Duodenal mucosa (tissue), 2 donors: ENCODE measurements around the gene LPP.

ENCODE experiments used
- H3K27ac ChIP-seq: one replicate; pipeline ENCODE4 v1.7.0; 2013; ENCODE audit warnings: low read depth, low read length
- H3K27me3 ChIP-seq, 2 donors: one replicate each; pipeline ENCODE4 v1.7.0; 2013; ENCODE audit warnings: low read length in 2 of 2, control low read depth in 1 of 2; ENCODE audit not compliant: insufficient read depth in 2 of 2, control insufficient read depth in 1 of 2
- H3K36me3 ChIP-seq, 2 donors: one replicate each; pipeline ENCODE4 v1.7.0; 2013; ENCODE audit warnings: low read length in 2 of 2, control low read depth in 1 of 2; ENCODE audit not compliant: insufficient read depth in 2 of 2, control insufficient read depth in 1 of 2
- H3K4me1 ChIP-seq, 2 donors: one replicate each; pipeline ENCODE4 v1.7.0; 2013; ENCODE audit warnings: low read length in 2 of 2, control low read depth in 1 of 2; ENCODE audit not compliant: insufficient read depth in 2 of 2, control insufficient read depth in 1 of 2
- H3K4me3 ChIP-seq, 2 donors: one replicate each; pipeline ENCODE4 v1.7.0; 2013; ENCODE audit warnings: low read length in 2 of 2, low read depth in 1 of 2
- H3K9ac ChIP-seq, 2 donors: one replicate each; pipeline ENCODE4 v1.7.0; 2013; ENCODE audit warnings: low read length in 2 of 2, low read depth in 1 of 2
- H3K9me3 ChIP-seq, 2 donors: one replicate each; pipeline ENCODE4 v1.7.0; 2013; ENCODE audit warnings: low read length in 2 of 2, control low read depth in 1 of 2; ENCODE audit not compliant: control insufficient read depth in 1 of 2

Gene LPP

GRCh38 chr3:188662795-188663194 is 508.8 kb downstream of the LPP start:
- no peaks in the 10 kb centered on the region for H3K27me3 ChIP-seq
- no peaks in the 10 kb centered on the region for H3K36me3 ChIP-seq
- no peaks in the 10 kb centered on the region for H3K4me1 ChIP-seq
- H3K4me3 ChIP-seq: no peak overlapping the region
- H3K9me3 ChIP-seq: no peaks in the 10 kb centered on the region
- H3K27ac ChIP-seq: no peak overlapping the region
- no peak overlapping the region for H3K9ac ChIP-seq

- H3K4me1 ChIP-seq: no peaks in the 10 kb centered on the region
- H3K36me3 ChIP-seq: no peaks in the 10 kb centered on the region
- no peak overlapping the region for H3K27ac ChIP-seq
- H3K9ac ChIP-seq: no peak overlapping the region
- no peak overlapping the region for H3K4me3 ChIP-seq
- H3K27me3 ChIP-seq: no peaks in the 10 kb centered on the region
- H3K9me3 ChIP-seq: no peaks in the 10 kb centered on the region
Observed at GRCh38 chr3:188663839-188664238, 509.9 kb downstream of the LPP start.

GRCh38 chr3:188664795-188665194 is 510.8 kb downstream of the LPP start:
- Histone ChIP-seq H3K27ac (no peak overlapping the region), H3K4me1 (no peaks in the 10 kb centered on the region), H3K27me3 (no peaks in the 10 kb centered on the region), H3K9ac (no peak overlapping the region), H3K36me3 (no peaks in the 10 kb centered on the region), H3K9me3 (no peaks in the 10 kb centered on the region), H3K4me3 (no peak overlapping the region)

- H3K36me3 ChIP-seq: no peaks in the 10 kb centered on the region
- H3K9ac ChIP-seq: no peak overlapping the region
- no peaks in the 10 kb centered on the region for H3K4me1 ChIP-seq
- no peaks in the 10 kb centered on the region for H3K27me3 ChIP-seq
- H3K27ac ChIP-seq: no peak overlapping the region
- no peaks in the 10 kb centered on the region for H3K9me3 ChIP-seq
- H3K4me3 ChIP-seq: no peak overlapping the region
Observed at GRCh38 chr3:188667926-188668325, 514.0 kb downstream of the LPP start.

GRCh38 chr3:188670446-188670845 is 516.5 kb downstream of the LPP start:
- Histone ChIP-seq H3K4me3 (no peak overlapping the region), H3K9ac (no peak overlapping the region), H3K9me3 (no peaks in the 10 kb centered on the region), H3K27me3 (no peaks in the 10 kb centered on the region), H3K36me3 (no peaks in the 10 kb centered on the region), H3K4me1 (peaks cover 0 to 7% of the 10 kb centered on the region in 2 donors), H3K27ac (no peak overlapping the region)

DNA sequence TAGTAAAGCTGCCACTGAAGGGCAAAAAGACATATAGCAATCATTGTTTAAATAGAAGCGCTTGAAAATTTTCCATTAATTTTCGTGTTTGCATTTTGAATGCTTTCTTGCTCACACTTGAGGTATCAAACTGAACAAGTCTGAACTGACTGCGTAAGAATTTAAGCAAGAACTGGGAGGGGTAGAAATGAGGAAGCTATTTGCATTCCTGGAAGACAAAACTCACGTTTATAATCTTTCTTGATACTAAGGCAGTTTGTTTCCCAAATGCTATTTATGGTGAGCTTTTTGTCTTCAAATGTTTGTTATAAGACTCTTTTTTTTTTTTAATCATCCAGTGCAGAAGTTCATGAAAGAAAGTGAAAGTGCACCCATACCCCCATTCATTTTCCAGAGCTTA is 518.0 kb downstream of the LPP start:
- no peak overlapping the region for H3K4me3 ChIP-seq
- H3K36me3 ChIP-seq: no peaks in the 10 kb centered on the region
- H3K4me1 ChIP-seq: peaks cover 0 to 7% of the 10 kb centered on the region in 2 donors
- no peaks in the 10 kb centered on the region for H3K9me3 ChIP-seq
- no peak overlapping the region for H3K9ac ChIP-seq
- H3K27me3 ChIP-seq: no peaks in the 10 kb centered on the region
- no peak overlapping the region for H3K27ac ChIP-seq

DNA sequence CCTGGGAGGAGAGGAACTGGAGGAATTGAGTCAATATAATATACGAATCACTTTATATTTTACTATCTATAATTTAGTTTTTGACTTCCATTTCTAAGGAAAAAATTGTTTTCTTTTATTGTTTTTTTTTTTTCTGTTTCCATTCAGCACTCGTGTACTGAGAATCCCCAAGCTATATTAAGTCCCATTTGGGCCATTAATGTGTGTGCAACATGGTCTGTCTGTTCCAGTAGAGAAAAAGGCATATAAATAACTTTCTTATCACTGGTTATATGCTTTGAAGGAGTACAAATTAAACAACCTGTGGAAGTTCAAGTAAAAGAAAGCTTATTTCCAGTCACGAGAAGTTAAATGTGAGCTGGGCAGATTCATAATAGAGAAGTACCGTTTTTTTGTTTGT is 518.9 kb downstream of the LPP start:
- H3K4me1 ChIP-seq: peaks cover 0 to 7% of the 10 kb centered on the region in 2 donors
- no peak overlapping the region for H3K27ac ChIP-seq
- H3K36me3 ChIP-seq: no peaks in the 10 kb centered on the region
- no peak overlapping the region for H3K9ac ChIP-seq
- H3K4me3 ChIP-seq: no peak overlapping the region
- H3K27me3 ChIP-seq: no peaks in the 10 kb centered on the region
- H3K9me3 ChIP-seq: no peaks in the 10 kb centered on the region

DNA sequence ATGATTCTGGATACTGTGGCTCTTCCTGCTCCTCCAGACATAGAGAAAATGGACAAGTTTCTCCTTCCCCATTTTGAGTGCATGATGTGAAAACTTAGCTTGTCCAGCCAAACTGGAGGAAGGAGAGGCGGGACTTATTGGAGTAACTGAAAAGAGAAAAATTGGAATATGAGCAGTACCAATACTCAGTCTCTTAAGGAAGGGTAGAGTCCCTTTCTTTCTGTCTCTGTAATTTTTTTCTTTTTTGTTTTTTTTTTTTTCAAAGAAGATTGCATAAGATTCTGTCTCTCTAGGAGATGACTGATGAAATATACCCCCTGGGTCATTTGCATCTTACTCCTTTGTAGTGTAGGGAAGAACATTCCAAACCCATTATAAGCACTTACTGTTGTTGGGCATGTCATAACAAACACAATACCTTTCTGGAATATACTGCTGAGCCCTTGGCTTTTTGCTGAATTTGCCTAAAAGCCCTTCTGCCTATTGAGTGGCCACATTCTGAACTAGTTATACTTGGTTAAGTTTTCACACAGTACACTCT is 519.8 kb downstream of the LPP start:
- Histone ChIP-seq H3K4me1 (peaks cover 0 to 7% of the 10 kb centered on the region in 2 donors), H3K9me3 (no peaks in the 10 kb centered on the region), H3K27ac (no peak overlapping the region)

DNA sequence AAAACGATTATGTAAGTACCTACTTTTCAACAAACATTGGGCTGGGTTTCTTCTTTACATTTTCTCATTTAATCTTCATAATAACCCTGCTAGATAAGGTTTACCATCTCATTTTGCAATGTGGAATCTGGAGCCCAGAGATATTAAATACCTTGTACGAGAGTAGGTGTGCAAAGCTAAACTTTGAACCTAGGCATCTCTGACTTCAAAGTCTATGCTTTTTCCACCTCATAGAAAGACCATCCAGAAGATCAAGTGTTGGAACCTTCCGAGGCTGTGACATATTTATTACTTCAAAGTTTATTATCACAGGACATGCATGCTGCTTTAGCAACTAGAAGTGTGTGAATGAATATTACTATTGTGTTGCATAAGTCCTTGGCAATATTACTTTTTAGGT is 520.6 kb downstream of the LPP start:
- Histone ChIP-seq H3K27ac (no peak overlapping the region), H3K27me3 (no peaks in the 10 kb centered on the region), H3K4me3 (no peak overlapping the region), H3K4me1 (peaks cover 0 to 7% of the 10 kb centered on the region in 2 donors), H3K36me3 (no peaks in the 10 kb centered on the region), H3K9me3 (no peaks in the 10 kb centered on the region), H3K9ac (no peak overlapping the region)

More for the DNA sequence above, 519.8 kb downstream of the LPP start:
- Histone ChIP-seq H3K36me3 (no peaks in the 10 kb centered on the region), H3K27me3 (no peaks in the 10 kb centered on the region), H3K9ac (no peak overlapping the region), H3K4me3 (no peak overlapping the region)

- H3K4me3 ChIP-seq: no peak overlapping the region
- no peaks in the 10 kb centered on the region for H3K27me3 ChIP-seq
- peaks cover 2 to 10% of the 10 kb centered on the region in 2 donors for H3K4me1 ChIP-seq
- no peaks in the 10 kb centered on the region for H3K36me3 ChIP-seq
- H3K27ac ChIP-seq: no peak overlapping the region
- H3K9me3 ChIP-seq: no peaks in the 10 kb centered on the region
- H3K9ac ChIP-seq: no peak overlapping the region
Observed at GRCh38 chr3:188677344-188677743, 523.4 kb downstream of the LPP start.

GRCh38 chr3:188680189-188680588 is 526.2 kb downstream of the LPP start:
- no peaks in the 10 kb centered on the region for H3K27me3 ChIP-seq
- H3K4me3 ChIP-seq: no peak overlapping the region
- H3K27ac ChIP-seq: no peak overlapping the region

More at GRCh38 chr3:188680189-188680588, 526.2 kb downstream of the LPP start:
- H3K9ac ChIP-seq: no peak overlapping the region
- H3K9me3 ChIP-seq: no peaks in the 10 kb centered on the region
- no peaks in the 10 kb centered on the region for H3K36me3 ChIP-seq
- peaks cover 15 to 17% of the 10 kb centered on the region in 2 donors for H3K4me1 ChIP-seq
